ENCODE measurements around the gene SLC30A9.

Gene SLC30A9

DNA sequence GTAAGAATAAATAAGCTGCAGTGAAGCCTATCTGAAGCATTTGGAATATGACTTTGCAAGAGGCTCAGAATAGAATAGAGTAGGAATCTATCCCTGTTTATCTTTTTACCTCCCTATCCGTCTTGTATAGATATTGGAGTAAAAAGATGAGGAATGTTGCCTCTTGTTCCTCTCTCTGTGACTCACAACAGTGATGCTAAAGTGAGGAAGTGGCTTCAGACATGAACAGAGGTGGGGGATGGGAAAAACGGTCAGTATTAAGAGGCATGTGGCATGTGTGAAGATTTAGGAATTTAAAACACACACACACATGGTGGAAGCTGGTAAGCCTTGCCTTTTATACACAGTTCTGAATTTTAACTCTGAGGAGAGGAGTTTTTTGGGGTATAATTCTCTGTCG is 12.6 kb upstream of the SLC30A9 start:
- DNase-seq (ENCODE audit: low read depth, low spot score), result no peak
- CTCF ChIA-PET, result no interaction called here
- TF ChIP-seq, protein P1, sequence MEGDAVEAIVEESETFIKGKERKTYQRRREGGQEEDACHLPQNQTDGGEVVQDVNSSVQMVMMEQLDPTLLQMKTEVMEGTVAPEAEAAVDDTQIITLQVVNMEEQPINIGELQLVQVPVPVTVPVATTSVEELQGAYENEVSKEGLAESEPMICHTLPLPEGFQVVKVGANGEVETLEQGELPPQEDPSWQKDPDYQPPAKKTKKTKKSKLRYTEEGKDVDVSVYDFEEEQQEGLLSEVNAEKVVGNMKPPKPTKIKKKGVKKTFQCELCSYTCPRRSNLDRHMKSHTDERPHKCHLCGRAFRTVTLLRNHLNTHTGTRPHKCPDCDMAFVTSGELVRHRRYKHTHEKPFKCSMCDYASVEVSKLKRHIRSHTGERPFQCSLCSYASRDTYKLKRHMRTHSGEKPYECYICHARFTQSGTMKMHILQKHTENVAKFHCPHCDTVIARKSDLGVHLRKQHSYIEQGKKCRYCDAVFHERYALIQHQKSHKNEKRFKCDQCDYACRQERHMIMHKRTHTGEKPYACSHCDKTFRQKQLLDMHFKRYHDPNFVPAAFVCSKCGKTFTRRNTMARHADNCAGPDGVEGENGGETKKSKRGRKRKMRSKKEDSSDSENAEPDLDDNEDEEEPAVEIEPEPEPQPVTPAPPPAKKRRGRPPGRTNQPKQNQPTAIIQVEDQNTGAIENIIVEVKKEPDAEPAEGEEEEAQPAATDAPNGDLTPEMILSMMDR (IDR thresholded peaks at IDR 0.05; ENCODE audit: insufficient read depth, low read length, missing control alignments), result no peak
- POLR2A ChIA-PET, result no interaction called here
- H3K4me3 ChIP-seq (ENCODE audit: low read depth, low read length), result no peak overlapping the region

DNA sequence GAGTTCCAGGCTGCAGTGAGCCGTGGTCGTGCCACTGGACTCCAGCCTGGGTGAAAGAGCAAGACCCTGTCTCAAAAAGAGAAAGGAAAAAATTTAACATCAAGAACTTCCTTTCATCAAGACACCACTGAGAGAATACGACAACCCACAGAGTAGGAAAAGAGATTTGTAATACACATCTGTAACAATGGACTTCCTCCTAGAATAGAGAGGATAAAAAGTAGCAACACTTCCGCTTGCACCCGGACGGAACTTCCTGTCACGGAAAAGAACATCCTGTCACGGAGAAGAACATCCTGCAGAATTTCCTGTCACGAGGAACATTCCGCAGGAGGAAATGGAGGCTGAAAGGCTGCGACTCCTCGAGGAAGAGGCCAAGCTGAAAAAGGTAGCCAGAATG is 8.9 kb upstream of the SLC30A9 start, which contains the start of gene DCAF4L1:
DCAF4L1 (plus strand) TSS at position 301 of the 400 bp plus-strand sequence; CDS start at position 338, 37 bp downstream.
- no peak within 1 kb of the TSS for H3K4me3 ChIP-seq (ENCODE audit: low read depth, low read length)
- POLR2A ChIA-PET, result no interaction called here
- TF ChIP-seq, protein P1 (IDR thresholded peaks at IDR 0.05; ENCODE audit: insufficient read depth, low read length, missing control alignments), result no peak
- no peak for DNase-seq (ENCODE audit: low read depth, low spot score)
- CTCF ChIA-PET, result no interaction called here

DNA sequence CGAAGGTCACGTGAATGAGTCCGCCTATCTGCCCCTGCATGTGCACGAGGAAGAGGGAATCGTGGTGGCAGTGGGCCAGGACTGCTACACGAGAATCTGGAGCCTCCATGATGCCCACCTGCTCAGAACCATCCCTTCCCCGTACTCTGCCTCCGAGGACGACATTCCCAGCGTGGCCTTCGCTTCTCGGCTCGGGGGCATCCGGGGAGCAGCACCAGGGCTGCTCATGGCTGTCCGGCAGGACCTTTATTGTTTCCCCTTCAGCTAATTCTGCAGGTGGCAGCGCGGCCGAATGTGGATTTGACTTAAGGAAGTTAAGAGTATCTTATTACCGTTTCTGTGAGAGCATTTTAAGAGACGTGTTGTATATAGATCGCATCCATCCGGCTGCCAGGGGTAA is 7.6 kb upstream of the SLC30A9 start:
- no peak for DNase-seq (ENCODE audit: low read depth, low spot score)
- TF ChIP-seq, protein P1 (IDR thresholded peaks at IDR 0.05; ENCODE audit: insufficient read depth, low read length, missing control alignments), result no peak
- POLR2A ChIA-PET, result no interaction called here
- no peak overlapping the region for H3K4me3 ChIP-seq (ENCODE audit: low read depth, low read length)
- CTCF ChIA-PET, result no interaction called here

DNA sequence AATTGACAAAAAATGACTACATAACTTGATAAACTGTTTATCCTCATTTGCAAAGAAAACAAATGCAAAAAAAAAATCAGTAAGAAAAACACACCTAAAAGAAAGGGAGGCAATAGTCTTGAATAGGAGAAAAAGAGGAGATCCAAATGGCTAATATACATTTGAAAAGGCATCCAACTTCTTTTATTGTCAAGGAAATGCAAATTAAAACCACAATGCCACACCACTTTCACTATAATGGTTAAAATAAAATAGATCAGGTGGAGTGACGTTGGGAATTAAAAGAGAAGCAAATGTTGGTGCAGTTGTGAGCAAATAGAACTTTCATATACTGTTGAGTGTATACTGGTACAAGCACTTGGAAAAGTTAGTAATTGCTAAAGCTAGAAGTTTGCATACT is 5.2 kb upstream of the SLC30A9 start:
- ChIA-PET POLR2A (no interaction called here), CTCF (no interaction called here)
- TF ChIP-seq, protein P1 (IDR thresholded peaks at IDR 0.05; ENCODE audit: insufficient read depth, low read length, missing control alignments), result no peak
- DNase-seq (ENCODE audit: low read depth, low spot score), result no peak
- no peak overlapping the region for H3K4me3 ChIP-seq (ENCODE audit: low read depth, low read length)

DNA sequence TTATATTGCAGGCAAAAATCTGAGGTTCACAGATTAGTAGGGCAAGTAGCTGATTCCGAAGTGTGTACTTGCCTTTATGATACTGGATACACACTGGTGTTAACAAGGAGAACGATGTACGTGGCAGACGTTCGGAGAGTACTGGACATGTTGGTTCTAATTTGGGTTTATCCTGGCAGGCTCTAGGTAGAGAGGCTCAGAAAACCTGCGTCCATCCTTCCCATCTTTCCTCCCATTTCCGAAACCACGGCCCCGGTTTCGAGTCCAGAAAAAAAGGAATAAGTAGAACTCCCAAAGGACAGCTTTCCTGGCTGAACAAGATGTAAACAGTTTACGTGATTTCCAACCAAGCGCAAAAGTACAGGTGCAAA is 351 bp upstream of the SLC30A9 start:
- TF ChIP-seq, protein P1 (IDR thresholded peaks at IDR 0.05; ENCODE audit: insufficient read depth, low read length, missing control alignments), result no peak
- DNase-seq (ENCODE audit: low read depth, low spot score), result no peak
- CTCF ChIA-PET, result interaction anchor here (0.9 to 2.0 kb wide), 3 partner anchors 11 to 54 kb away, joined by 3 to 6 read pairs (median 4); partner anchors contain the start of gene TMEM33
- POLR2A ChIA-PET, result interaction anchor here (1.0 to 1.8 kb wide), 4 partner anchors 11 to 55 kb away, joined by 3 to 6 read pairs (median 3); partner anchors contain the start of gene TMEM33
- peak overlapping the region; percentile 91 for H3K4me3 ChIP-seq (ENCODE audit: low read depth, low read length)

DNA sequence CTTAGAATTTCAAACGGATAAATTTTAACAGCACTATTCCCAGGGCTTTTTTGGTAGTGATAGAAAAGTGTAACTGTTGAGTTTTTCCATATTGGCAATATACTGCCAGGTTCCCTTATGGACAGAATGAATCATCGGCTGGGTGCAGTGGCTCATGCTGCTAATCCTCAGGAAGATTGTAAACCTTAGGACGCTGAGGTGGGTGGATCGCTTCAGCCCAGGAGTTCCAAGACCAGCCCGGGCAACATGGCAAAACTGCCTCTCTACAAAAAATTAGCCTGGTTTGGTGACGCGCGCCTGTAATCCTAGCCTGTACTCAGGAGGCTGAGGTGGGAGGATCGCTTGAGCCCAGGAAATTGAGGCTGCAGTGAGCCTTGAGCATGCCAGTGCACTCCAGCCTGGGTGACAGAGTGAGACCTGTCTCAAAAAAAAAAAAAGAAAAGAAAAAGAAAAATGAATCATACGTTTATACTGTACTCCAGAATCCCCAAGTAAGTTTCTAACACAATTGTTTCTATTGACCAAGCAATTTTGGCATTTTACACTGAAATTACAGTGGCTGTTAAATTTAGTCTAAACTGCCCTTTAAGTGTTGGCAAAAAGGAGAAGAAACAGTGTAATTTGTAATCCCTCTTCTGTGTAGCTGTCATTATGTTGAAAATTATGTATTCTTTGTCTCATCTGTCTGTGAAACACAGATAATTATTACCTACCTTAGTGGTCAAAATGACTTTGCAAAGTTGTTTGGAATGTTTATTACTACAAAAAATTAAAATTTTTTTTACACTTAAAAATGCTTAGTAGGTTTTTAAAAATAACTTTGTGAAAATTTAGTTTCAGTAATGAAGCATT is 1.8 kb downstream of the SLC30A9 start:
- ChIA-PET CTCF (interaction anchor here (2.0 kb wide), 1 partner anchor 9 kb away, joined by 6 read pairs; no protein-coding TSS in a partner anchor), POLR2A (no interaction called here)
- no peak for DNase-seq (ENCODE audit: low read depth, low spot score)
- TF ChIP-seq, protein P1 (IDR thresholded peaks at IDR 0.05; ENCODE audit: insufficient read depth, low read length, missing control alignments), result no peak
- H3K4me3 ChIP-seq (ENCODE audit: low read depth, low read length), result peak overlapping the region; percentile 91
